BLaER1 (cell line): ENCODE results near the gene TNFRSF8.
A peak's percentile ranks its signal among the peaks of the same experiment; 100 is the strongest.

ENCODE experiments used
- H3K27ac ChIP-seq: shearing (Covaris generic); formaldehyde crosslinking; 2 replicates; pipeline ENCODE4 v1.8.1; 2022
- H3K27me3 ChIP-seq: shearing (Covaris generic); formaldehyde crosslinking; 2 replicates; pipeline ENCODE4 v1.8.1; 2022
- H3K36me3 ChIP-seq: shearing (Covaris generic); formaldehyde crosslinking; 2 replicates; pipeline ENCODE4 v1.8.1; 2022
- H3K4me1 ChIP-seq: shearing (Covaris generic); formaldehyde crosslinking; 2 replicates; pipeline ENCODE4 v1.8.1; 2022
- H3K4me2 ChIP-seq: shearing (Covaris generic); formaldehyde crosslinking; 2 replicates; pipeline ENCODE4 v1.8.1; 2022
- H3K4me3 ChIP-seq: shearing (Covaris generic); formaldehyde crosslinking; 2 replicates; pipeline ENCODE4 v1.8.1; 2022
- H3K9ac ChIP-seq: shearing (Covaris generic); formaldehyde crosslinking; 2 replicates; pipeline ENCODE4 v1.8.1; 2022
- H3K9me3 ChIP-seq: shearing (Covaris generic); formaldehyde crosslinking; 2 replicates; pipeline ENCODE4 v1.8.1; 2022
- H4K20me1 ChIP-seq: shearing (Covaris generic); formaldehyde crosslinking; 2 replicates; pipeline ENCODE4 v1.8.1; 2022
- Cebpa-rat ChIP-seq: shearing (Covaris generic); IDR thresholded peaks from 2 replicates; pipeline ENCODE4 v1.8.1; 2022

TNFRSF8 gene

GRCh38 chr1:12144969-12145368, 81.9 kb downstream of the TNFRSF8 start:
- peak overlapping the region; percentile 62 for H3K27ac ChIP-seq
- H4K20me1 ChIP-seq: no peaks in the 10 kb centered on the region
- no peak for TF ChIP-seq Cebpa-rat
- H3K4me3 ChIP-seq: no peak overlapping the region
- H3K4me1 ChIP-seq: peaks cover 89% of the 10 kb centered on the region
- H3K4me2 ChIP-seq: peak overlapping the region; percentile 64
- no peaks in the 10 kb centered on the region for H3K27me3 ChIP-seq
- H3K9me3 ChIP-seq: peaks cover 4% of the 10 kb centered on the region; the same call in 1 of the 2 replicates
- H3K36me3 ChIP-seq: no peaks in the 10 kb centered on the region
- H3K9ac ChIP-seq: no peak overlapping the region

- peaks cover 4% of the 10 kb centered on the region; the same call in 1 of the 2 replicates for H3K9me3 ChIP-seq
- no peak for TF ChIP-seq Cebpa-rat
- H3K4me1 ChIP-seq: peaks cover 91% of the 10 kb centered on the region
- no peak overlapping the region for H3K4me3 ChIP-seq
- no peak overlapping the region for H3K9ac ChIP-seq
- H3K27me3 ChIP-seq: no peaks in the 10 kb centered on the region
- H3K27ac ChIP-seq: peak overlapping the region; percentile 62
- H3K4me2 ChIP-seq: peak overlapping the region; percentile 64; the same call in 1 of the 2 replicates
- no peaks in the 10 kb centered on the region for H4K20me1 ChIP-seq
- H3K36me3 ChIP-seq: no peaks in the 10 kb centered on the region
Measured at GRCh38 chr1:12145616-12146342, 82.7 kb downstream of the TNFRSF8 start.

- Histone ChIP-seq H3K9me3 (peaks cover 4% of the 10 kb centered on the region; the same call in 1 of the 2 replicates), H3K4me1 (peaks cover 99% of the 10 kb centered on the region), H3K36me3 (no peaks in the 10 kb centered on the region), H3K4me2 (peak overlapping the region; percentile 71), H4K20me1 (no peaks in the 10 kb centered on the region), H3K27me3 (no peaks in the 10 kb centered on the region), H3K9ac (no peak overlapping the region), H3K4me3 (no peak overlapping the region), H3K27ac (peak overlapping the region; percentile 62)
- no peak for TF ChIP-seq Cebpa-rat
Measured at GRCh38 chr1:12146343-12147112, 83.4 kb downstream of the TNFRSF8 start.

GRCh38 chr1:12147201-12147701, 84.1 kb downstream of the TNFRSF8 start:
- no peak overlapping the region for H3K4me3 ChIP-seq
- H3K27ac ChIP-seq: peak overlapping the region; percentile 62
- H3K4me1 ChIP-seq: peaks cover 99% of the 10 kb centered on the region
- H3K36me3 ChIP-seq: no peaks in the 10 kb centered on the region
- H4K20me1 ChIP-seq: no peaks in the 10 kb centered on the region
- H3K9me3 ChIP-seq: peaks cover 4% of the 10 kb centered on the region; the same call in 1 of the 2 replicates
- H3K4me2 ChIP-seq: peak overlapping the region; percentile 71
- H3K9ac ChIP-seq: peak overlapping the region; percentile 11; the same call in 1 of the 2 replicates
- TF ChIP-seq Cebpa-rat: no peak
- no peaks in the 10 kb centered on the region for H3K27me3 ChIP-seq

GRCh38 chr1:12148160-12148957, 85.3 kb downstream of the TNFRSF8 start:
- TF ChIP-seq Cebpa-rat: no peak
- H3K9ac ChIP-seq: peak overlapping the region; percentile 18; the same call in 1 of the 2 replicates
- no peaks in the 10 kb centered on the region for H3K27me3 ChIP-seq
- peak overlapping the region; percentile 58 for H3K27ac ChIP-seq
- H3K4me1 ChIP-seq: peaks cover 99% of the 10 kb centered on the region
- peak overlapping the region; percentile 71 for H3K4me2 ChIP-seq
- no peaks in the 10 kb centered on the region for H3K36me3 ChIP-seq
- no peaks in the 10 kb centered on the region for H4K20me1 ChIP-seq
- H3K4me3 ChIP-seq: no peak overlapping the region
- H3K9me3 ChIP-seq: peaks cover 4% of the 10 kb centered on the region; the same call in 1 of the 2 replicates

GRCh38 chr1:12148958-12149790, 86.1 kb downstream of the TNFRSF8 start:
- TF ChIP-seq Cebpa-rat: no peak
- Histone ChIP-seq H3K36me3 (no peaks in the 10 kb centered on the region), H3K4me1 (peaks cover 99% of the 10 kb centered on the region), H3K4me2 (peak overlapping the region; percentile 71), H4K20me1 (no peaks in the 10 kb centered on the region), H3K27ac (peak overlapping the region; percentile 62), H3K9ac (peak overlapping the region; percentile 18; the same call in 1 of the 2 replicates), H3K9me3 (peaks cover 4% of the 10 kb centered on the region; the same call in 1 of the 2 replicates), H3K27me3 (no peaks in the 10 kb centered on the region), H3K4me3 (no peak overlapping the region)

- Histone ChIP-seq H3K36me3 (no peaks in the 10 kb centered on the region), H3K9me3 (peaks cover 4% of the 10 kb centered on the region; the same call in 1 of the 2 replicates), H3K4me2 (peak overlapping the region; percentile 71), H4K20me1 (no peaks in the 10 kb centered on the region), H3K4me3 (no peak overlapping the region), H3K4me1 (peaks cover 97% of the 10 kb centered on the region), H3K27me3 (no peaks in the 10 kb centered on the region), H3K27ac (peak overlapping the region; percentile 62), H3K9ac (no peak overlapping the region)
- no peak for TF ChIP-seq Cebpa-rat
Measured at GRCh38 chr1:12149791-12150175, 86.7 kb downstream of the TNFRSF8 start.

GRCh38 chr1:12150456-12151200, 87.5 kb downstream of the TNFRSF8 start:
- Histone ChIP-seq H3K9ac (peak overlapping the region; percentile 23; the same call in 1 of the 2 replicates), H3K36me3 (no peaks in the 10 kb centered on the region), H3K27me3 (no peaks in the 10 kb centered on the region), H3K4me1 (peaks cover 93% of the 10 kb centered on the region), H3K27ac (peak overlapping the region; percentile 62), H3K4me3 (no peak overlapping the region), H4K20me1 (no peaks in the 10 kb centered on the region), H3K4me2 (peak overlapping the region; percentile 71), H3K9me3 (peaks cover 4% of the 10 kb centered on the region; the same call in 1 of the 2 replicates)
- TF ChIP-seq Cebpa-rat: no peak
